Anterior cingulate cortex (tissue), 58 donors: ENCODE results near the gene IGF1R.

ENCODE experiments used
- DNase-seq, 58 donors: peaks; one replicate each; lab custom pipeline; 2025; lab: John Stamatoyannopoulos, UW

Gene IGF1R

DNA sequence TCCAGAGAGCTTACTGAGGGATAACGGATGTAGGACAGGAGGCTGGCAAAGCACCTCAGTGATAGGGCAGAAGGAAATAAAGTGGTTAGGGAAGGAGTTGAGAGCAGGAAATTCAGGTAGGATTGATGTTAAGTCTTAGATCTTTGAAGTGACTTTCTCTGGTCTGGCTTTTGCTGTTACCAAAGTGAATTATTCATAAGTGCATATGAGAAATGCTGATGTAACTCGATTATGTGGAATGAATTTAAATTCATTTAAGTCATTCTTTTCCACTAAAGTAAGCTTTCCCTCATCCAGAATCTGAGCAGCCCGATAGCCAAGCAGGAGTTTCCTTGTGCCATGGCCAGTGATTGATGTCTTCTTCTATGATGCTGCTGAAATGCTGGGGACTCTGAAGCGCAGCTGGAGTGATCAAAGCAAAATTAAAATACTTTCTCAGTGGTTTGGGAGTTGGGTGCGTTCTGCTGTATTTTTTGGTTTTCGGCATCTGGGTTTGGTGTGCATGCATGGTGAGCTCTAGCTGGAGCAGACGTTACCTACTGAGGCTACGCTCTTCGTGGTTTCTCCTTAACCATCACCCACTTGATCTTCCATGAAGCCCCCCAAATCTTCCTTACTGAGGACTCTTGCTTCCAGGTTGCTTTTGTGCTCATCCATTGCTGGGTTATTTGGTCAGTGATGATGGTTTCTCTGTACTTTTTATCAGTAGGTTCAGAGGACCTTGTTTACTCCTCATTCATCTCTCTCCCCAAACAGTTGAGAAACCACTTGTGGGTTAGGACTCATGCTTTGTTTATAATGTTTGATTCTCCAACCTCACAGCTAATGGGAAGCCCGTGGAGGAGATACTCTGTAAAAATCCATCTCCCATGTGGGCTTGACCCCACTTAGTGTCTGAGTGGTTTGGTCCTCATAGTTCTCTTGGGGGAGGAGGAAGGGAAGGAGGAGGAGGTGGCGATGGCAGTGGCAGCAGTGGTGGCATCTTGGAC, 72.5 kb downstream of the IGF1R start:
- no peak for DNase-seq

DNA sequence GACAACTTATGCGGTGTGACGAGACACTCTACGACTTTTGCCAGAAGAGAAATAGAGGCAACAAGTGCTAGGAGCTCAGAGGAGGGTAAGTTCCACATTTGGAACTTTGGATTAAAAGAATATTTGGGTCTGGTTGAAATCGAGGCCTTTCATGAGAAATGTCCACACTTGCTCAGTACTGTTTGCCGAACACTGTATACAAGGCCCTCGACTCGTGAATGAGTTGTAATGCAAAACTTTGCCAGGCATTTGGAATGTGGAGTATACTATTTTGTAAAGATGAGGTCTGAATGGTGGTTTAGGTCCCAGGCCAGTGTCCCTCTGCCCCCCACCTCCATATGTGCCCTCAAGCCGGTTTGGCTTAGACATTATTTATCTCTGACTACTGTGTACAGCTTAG, 73.9 kb downstream of the IGF1R start:
- DNase-seq, result no peak

DNA sequence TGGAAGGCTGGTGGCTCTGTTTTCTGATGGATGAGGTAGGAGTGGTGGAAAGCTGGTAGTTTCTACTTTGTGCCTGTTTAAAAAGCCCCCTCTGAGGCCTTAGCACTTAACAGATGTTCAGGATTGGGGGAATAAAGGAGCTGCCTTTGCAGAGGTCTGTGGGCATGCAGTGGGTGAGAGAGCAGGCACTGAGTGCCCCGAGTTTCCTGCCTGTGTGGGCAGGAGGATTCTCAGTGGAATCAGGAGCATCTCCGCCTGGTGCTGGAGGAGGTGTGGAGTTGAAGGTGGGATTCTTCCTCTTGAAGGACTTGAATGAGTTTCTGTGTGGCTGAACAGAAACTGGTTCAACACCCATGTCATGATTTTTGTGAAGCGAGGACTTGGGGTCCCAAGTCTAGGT, 74.3 kb downstream of the IGF1R start:
- no peak for DNase-seq

DNA sequence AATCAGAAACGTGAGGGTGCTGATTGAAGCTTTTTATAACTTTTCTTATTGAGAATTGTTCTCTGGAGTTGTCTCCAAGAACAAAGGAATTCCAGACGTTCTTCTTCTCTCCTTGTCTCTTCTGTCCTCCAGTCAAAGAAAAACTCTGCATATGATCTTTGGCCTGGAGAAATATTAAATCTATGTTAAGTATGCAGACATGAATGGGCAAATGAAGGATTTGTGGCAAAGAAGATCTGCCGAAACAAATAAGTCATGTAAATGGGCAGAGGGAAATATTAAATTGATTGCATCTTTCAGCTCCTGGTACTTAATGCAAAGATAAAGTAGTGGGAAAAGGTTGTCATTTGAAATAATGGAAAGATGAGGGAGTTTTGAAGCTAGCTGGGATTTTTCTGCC, 74.9 kb downstream of the IGF1R start:
- DNase-seq, result no peak

DNA sequence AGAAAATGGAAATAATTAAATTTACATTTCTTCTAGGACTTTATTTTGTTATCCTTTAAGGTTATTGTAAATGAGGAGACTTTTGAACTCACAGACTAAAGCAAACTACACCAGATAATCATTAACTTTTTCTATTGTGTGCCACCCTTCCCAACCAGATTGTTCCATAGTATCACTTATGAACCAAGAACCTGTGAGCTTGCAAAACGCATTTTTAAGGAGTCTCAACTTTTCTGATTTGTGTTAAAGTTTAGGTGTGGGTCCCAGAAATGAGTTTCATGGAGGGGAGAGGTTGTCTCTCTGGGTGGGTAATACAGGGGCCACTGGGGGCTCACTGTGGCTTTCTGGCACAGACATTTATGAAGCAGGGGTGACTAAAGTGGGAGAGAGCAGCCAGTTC, 75.7 kb downstream of the IGF1R start:
- no peak for DNase-seq

DNA sequence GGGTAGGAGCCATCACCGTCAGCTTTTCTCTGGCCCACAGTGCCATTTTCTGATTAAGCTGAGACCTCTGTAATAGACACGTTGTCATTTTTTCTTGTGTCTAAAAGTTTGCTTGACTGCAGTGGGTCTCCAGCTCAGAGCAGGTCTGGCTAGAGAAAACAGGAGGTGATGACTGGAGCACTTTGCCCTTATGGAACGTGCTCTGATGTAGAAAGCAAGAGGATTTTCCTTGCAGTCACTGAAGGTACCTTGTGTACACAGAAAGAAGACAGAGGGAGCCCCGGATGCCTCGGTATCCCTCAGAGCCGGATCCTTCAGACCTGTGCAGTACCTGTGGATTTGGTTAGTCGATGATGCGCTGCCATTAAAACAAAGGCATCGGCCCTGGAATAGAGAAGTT, 76.2 kb downstream of the IGF1R start:
- no peak for DNase-seq

DNA sequence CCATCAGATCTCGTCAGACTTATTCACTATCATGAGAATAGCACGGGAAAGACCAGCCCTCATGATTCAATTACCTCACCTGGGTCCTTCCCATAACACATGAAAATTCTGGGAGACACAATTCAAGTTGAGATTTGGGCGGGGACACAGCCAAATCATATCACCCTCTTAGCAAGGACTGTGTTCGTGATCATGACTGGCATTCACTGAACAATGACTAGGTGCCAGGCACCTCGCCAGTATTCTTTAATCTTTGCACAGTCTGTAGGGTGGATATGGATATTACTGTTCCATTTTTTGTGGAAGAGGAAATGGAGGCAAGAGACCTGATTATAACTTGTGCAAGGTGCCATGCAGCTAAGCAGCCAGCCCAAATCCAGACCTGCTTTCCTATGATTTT, 77.5 kb downstream of the IGF1R start:
- DNase-seq, result no peak

DNA sequence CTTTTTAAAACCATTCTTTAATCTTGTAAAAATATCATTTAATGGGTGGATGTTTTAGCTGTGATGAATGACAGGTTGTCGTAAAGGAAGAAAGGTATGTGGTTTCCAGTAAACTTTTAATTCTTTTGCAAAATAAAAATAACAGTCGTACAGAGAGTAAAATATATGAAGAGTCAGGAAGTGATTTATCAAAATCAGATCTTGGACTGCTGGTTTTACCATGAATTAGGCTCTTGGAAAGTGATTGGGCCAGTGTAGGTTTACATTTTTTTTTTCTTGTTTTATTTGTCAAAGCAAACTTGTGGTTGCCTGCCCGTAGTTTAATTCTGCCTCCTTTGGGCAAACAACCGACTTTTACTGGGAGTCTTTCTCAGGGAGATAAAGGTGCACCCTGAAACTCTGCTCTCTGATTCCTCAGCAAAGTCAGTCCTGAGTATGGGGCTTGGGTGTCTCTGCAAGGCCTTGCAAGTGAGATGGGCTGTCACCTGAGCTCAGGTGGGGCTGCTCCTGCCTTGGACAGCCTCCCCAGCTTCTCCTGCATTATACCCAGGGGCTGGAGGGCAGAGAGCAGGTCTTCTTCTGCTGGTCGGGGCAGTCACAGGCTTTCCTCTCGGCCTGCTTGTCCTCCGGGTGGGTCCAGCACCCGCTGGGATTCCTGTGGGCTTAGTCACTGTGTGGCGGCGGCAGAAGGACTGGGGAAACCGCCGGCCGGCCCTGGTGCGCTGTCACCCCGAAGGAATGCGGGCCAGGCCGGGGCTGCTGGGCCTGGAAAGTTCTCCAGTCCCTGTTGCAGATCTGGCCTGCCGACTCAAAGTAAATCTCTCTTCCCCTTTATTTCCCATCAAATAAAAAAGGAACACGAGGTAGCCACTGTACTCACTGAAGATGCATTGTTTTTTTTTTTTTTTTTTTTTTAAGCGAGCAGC, 79.0 kb downstream of the IGF1R start:
- peak in 6 of 58 donors; percentile 16 to 48 (median 24) for DNase-seq

DNA sequence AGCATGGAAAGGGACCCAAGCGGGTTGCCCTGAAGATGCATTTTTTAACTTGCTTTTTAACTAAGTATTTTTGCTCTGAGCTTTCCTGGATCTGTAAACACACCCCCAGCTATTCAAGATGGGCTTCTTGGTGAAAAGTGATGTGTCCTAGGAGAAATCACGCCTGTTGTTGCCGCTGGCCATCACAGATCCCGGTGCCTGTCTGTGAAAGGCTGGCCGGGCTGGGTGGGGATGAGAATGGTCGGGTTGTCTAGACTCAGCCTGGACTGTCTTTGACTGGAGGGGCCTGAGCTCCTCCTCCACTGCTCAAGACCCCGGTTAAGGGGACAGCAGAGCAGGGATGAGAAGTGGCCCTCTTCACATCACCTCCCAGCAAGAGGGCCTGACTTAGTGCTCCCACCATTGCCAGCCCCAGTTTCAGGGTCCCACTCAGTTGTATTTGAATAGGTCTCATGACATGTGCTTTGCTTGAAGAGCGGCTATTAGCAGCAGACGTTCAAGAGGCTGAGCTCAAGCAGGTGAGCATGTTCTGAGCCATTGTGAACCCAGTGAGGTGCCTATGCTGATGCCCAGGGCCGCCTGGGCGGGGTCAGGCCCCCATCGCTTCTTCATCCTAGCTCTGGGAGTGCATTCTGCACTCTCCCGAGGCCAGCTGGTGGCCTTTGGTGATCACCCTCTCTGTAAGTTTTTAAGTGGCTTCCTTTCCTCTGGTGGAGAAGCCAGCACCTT, 79.9 kb downstream of the IGF1R start:
- DNase-seq, result peak in 1 of 58 donors; percentile 8

DNA sequence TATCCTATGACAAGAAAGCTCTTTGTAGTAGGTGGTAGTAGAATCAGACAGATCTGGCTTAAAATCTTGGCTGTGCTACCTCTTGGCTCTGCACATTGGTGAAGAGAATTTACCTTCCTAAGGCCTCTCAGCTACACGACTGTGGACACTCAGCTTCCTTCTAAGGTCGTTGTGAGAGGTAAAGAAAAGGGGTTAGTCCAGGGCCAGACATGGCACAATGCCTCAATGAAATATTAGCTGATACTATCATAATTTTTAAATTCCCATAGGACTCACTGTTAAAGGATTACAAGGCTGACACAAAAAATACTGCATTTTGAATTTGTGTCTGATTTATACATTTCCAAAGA, 80.4 kb downstream of the IGF1R start:
- DNase-seq, result no peak

DNA sequence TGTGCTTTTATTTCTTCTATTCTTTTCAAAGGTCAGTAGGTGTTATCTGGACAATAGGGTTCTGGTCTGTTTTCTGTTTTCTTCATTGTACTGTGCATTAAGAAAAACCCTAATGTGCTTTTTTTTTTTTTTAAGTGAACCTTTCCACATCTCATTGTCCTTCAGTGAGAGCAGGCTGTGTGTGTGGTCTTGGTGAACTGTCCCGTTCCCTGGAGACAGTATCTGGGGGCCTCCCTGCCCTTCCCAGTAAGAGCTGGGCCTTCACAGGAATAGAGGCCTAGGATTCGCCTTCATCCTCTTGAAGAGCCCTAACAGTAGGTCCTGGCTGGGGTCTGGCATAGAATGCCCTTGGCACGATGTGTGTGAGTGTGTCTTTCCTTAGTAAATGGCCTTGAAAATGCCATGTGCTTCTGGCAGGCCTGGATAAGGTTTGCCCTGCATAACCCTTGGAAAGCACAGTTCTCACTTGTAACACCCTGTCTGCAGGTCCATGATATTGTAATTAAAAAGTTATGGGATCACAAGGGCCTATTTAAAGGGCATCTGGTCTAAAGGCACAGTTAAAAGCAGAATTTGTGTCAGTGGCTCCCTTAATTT, 81.2 kb downstream of the IGF1R start:
- no peak for DNase-seq

DNA sequence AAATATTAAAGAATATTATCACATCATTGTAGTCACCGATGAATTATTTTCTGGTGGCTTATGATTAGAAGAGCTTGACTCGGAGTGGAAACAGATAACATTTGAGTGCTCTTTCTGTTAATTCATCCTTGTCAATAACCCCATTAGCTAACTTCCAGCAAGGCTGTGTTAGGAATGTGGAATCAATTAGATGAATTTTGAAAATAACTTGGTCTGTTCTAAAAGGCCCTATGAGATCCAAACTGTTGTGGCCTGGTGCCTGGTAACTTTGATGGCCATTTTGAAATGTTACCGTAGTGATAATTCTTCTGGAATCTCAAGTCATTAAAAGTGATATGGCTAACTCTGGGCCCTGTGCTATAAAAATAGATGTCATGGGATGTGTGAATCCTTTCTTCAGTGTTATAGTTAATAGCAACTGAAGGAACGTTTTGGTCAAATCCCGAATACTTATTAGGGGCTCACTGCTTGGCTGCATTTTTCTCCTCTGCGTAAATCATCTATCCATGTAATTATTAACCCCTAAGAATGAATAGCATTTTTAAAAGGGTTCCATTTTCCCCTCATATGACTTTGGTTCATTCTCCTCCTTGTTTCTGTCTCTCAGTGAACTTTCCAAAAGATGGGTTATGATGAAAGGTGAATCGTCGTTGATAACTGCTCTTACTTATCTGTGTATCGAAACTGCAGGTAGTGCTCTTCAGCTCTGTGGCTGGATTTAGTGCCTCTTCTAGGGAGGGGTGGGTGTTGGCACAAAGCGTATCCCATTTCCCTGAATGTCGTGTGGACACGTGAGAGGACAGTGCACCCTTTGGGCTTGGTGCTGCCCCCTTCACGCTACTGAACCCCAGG, 82.7 kb downstream of the IGF1R start:
- no peak for DNase-seq

DNA sequence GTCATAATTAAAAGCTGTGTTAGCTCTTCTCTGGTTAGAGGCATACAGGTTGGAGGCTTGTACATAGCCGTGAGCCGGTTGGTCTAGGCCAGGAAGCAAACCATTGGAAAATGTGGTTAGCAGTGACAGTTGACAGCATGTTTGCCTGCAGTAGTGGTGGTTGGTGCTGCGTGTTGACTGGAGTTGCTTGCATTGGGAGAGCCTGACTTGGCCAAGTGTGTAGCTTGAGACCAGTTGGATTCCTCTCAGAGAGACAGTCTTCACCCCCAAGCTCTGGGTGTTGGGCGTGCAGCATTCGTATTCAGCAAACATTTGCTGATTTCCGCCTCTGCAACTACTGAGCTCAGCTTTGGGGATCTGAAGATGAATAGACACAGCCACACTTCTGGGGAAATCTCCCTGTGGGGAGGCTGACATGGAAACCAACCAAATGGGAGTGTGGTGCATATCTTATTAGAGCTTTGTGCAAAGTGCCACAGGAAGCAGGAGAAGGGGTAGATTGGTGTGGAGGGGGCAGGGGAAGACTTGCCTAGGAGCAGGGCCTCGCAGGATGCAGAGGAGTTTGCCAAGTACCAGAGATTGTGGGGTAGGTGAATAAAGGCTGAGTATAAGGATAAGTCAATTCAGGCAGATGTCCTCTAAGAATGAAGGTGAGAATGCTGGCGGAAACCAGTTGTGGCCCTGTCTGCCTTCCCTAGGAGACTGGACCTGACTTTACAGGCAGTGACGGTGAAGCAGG, 83.5 kb downstream of the IGF1R start:
- no peak for DNase-seq

DNA sequence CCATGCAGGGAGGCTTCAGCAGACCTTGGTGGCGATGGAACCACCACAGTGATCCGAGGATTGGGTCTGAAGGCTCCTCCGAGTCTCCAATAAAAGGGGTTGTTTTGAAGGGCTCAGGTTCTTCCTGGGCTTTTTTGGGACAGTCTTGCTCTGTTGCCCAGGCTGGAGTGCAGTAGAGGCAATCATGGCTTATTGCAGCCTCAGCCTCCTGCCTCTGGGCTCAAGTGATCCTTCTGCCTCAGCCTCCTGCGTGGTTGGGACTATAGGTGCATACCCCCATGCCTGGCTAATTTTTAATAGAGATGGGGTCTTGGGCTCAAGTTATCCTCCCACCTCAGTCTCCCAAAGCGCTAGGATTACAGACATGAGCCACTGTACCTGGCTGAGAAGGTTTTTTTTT, 84.8 kb downstream of the IGF1R start:
- DNase-seq, result no peak

DNA sequence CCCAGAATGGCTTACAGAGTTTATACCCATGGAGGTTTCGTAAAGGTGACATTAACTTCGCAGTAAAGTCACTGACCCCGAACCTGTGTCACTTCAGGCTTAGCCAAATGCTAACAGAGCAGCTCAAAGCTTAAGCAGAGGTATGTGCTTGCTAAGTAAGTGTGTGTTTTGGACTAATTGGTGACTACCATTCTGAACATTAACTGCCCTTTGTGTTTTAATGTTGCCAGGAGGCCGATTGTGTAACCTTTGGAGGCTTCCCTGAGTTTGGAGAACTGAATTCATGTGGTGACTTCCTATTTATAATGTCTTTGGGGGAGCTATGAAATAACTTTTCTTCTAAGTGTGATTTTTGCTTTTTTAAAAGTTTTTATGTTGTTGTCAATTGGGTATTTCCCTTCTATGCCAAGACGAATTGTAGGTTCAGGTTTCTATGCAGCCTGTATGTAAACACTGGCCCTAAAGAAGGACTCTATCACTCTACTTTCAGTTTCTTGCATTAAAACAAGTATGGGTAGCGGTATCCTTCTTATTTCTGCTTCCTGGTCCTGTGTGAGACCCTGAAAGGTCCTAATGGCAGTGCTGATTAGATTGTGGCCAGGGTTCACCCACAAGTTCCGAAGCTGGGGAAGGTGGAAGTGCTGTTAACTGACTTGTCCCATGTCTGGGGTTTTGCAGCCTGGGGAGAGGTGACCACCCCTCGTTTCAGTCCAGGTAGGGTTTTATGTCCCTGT, 86.3 kb downstream of the IGF1R start:
- no peak for DNase-seq

DNA sequence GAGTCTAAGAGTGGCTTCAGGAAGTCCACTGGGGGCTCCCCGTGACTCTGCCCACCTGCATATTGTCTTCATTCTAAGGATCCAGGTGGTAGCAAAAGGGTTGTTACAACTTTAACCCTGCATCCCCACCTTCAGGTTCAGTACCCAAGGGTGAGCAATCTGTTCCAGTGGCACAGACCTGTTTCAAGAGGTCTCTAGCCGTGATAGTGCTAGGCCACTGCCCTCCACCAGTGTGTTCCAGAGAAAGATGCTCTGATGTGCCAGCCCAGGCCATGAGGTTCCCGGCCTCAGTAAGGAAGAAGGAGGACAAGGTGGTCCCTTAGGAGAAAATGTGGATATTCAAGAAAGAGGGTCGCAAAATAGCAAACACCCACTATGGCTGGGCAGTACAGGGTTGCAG, 87.0 kb downstream of the IGF1R start:
- DNase-seq, result no peak

DNA sequence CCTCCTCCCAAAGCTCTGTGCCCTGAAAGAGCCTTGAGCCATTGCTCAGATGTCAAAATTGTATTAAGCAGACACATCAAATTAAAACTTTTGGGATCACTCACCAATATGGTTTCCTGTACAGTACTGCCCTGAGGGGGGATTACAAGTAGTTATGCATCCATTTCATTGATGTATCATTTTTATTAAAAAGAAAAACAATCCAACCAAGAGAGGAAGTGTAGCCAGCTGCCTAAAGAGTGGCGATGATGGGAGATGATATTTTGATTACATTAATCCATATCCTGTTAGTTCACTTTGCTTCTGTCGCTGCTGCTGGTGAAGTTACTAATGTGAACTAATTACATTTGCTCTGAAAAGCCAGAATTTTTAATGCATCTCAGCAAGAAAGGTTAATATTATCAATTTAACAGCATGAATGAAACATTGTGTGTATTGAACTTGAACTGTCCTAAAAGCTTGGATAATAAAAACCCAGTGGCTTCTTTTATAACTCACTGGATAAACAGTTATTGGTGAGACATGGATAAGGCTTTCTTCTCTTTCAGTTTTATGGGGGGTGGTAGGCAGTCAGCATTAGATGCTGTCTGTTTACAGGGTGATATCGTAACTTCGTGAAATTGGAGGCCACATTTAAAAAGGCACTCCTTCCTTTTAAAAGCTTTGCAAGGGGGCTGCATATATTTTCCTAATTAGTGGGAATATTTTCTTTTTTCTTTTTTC, 87.7 kb downstream of the IGF1R start:
- no peak for DNase-seq
